NCI-H69 (cell line): ENCODE data around the gene INTS2.
"Not testable (repeated sequence)": the region's sequence is repeated elsewhere in the genome, so short reads cannot be mapped to it uniquely, and the experiment has no call there.

Experiments used
- DNase-seq: peaks from one replicate; lab custom pipeline; 2025; lab: John Stamatoyannopoulos, UW

The INTS2 gene

DNA sequence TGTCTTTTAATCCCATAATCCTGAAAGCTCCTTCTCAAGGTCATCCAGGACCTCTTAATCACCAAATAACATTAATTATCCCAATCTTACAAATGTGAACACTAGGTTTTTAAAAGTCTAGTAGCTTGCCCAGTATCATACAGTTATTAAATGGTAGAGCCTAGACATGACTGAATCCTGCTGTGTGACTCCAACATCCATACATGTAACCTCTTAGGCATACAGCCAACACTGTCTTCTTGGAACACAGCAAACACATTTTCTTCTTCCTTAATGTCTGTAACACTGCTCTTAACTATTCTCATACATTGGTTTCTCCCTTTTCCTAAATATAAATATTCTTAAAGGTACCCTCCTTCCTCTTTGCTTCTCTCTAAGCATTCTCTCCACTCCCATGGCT is 78.1 kb downstream of the INTS2 start:
- DNase-seq, result no peak

- no peak for DNase-seq
Observed at GRCh38 chr17:61848896-61849295, 78.9 kb downstream of the INTS2 start.

- no peak for DNase-seq
Observed at GRCh38 chr17:61848247-61848646, 79.5 kb downstream of the INTS2 start.

DNA sequence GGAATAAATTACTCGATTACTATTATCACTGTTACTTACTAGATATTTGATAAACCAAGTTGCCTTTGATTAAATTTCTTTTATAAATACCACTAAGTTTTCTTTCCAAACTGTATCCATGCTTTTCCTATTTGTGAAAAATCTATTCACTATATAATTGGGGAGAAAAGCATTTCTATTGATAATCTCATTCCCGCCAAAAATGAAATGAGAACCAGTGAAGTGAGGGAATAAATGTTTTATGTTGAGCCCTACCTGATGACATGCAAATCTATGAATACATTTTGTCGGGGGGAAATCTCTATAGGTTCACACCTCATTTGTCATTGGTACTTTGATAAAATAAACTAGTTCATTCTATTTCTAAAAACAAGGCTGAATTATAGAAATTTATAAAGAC is 80.1 kb downstream of the INTS2 start:
- no peak for DNase-seq

DNA sequence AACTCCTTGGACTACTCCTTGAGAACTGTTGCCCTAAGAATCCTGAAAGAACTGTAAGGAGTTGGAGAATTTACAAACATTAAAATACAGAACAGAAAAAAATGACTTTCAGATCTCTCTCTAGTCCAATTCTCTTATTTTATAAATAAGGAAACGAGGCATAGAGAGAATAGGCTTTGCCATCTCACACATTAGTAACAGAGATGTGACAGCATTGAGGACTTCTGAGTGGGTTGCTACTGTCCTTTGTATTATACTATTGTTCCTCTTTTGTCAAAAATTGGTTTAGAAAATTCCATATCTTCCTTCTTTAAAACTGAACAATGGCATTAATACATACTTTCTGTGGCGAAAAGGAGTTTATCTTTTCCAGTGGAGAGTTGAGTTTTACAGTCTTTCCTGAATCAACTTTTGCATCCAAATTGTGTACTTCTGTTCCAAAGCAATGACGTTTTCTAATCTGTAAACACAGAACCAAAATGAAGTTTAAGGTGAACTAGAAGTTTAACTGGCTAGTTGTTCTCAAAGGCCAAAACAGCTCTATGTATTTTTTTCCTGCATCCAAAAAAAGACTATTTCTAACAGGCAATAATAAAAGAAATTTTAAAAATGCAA is 80.9 kb downstream of the INTS2 start:
- DNase-seq, result no peak

- DNase-seq, result no peak
Observed at GRCh38 chr17:61846088-61846487, 81.7 kb downstream of the INTS2 start.

DNA sequence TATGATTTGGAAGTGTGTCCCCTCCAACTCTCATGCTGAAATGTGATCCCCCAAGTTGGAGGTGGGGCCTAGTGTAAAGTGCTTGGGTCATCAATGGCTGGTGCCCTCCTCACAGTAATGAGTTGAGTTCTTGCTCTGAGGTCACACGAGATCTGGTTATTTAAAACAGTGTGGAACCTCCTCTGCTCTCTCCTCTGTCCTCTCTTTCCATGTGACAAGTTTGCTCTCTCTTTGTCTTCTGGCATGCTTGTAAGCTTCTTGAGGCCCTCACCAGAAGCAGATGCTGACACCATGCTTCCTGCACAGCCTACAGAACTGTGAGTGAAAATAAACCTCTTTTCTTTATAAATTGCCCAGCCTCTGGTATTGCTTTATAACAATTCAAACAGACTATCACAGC is 84.3 kb downstream of the INTS2 start:
- no peak for DNase-seq

DNA sequence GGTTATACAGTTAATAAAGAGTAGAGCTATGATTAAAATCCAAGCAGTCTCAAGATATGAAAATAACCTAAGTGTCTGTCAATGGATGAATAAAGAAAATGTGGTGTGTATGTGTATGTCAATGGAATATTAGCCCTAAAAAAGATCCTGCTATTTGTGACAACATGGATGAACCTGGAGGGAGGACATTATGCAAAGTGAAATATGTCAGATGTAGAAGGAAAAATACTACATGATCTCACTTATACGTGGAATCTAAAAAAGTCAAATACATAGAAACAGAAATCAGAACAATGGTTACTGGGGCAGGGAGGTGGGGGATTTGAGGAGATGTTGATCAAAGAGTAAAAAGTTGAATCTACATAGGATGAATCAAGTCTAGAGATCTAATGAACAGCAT is 84.9 kb downstream of the INTS2 start:
- no peak for DNase-seq

DNA sequence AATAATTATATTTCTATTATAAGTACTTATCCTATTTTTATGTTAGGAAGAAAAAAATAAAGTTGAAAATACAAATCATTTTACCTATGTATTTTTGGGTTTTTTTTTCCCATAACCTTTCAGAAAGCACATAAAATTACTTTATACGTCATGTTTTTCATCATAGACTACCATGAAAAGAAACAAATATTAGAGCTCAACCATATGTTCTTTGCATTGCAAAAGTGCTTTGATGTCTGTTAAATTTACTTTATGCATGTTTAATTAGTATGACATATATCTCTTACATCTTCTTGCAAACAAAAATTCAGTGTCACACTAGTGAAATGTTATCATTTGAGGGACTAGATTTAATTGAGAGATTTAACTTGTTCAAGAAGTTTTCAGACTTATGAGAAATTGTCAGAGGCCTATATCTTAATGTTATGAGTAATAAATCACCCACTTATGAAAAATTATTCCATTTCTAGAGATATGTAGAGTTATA is 88.4 kb downstream of the INTS2 start:
- no peak for DNase-seq

- DNase-seq, result peak; percentile 78
Observed at GRCh38 chr17:61837175-61838051, 90.4 kb downstream of the INTS2 start.

GRCh38 chr17:61836266-61837174 is 91.3 kb downstream of the INTS2 start:
- DNase-seq, result no peak

DNA sequence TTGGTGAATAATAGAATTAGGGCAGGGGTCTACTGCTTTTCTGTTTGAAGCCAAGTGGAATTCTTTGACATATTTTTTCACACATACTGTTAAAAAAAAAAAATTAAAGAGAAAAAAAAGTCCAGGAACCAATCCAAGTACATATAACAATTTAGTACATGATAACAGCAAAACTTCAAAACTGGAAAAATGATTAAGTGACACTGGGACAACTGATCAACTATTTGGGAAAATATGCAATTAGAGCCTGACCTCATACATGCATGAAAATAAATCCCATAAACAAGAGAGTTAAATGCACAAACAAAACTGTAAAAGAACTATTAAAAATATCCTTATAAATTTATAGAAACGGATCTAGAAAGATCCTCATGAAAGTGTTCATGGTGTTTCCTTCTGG is 92.2 kb downstream of the INTS2 start:
- DNase-seq, result no peak

DNA sequence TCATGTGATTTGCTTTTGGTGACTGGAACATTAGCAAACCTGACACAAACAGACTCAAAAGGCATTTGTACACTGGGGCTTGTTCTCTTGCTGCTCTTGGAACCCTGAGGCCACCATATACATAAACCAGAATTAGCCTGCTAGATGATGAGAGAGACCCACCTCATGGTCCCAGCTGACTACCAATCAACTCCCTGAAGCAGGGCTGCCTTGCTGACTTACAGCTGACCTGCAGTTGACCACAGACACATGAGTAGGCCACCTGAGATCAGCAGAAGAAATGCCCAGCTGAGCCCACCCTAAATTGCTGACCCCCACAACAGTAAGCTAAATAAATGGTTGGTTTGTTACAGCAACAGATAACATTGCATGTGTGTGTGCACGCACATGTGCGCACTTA is 93.2 kb downstream of the INTS2 start:
- DNase-seq, result no peak

GRCh38 chr17:61833536-61834193 is 94.1 kb downstream of the INTS2 start:
- DNase-seq, result peak; percentile 40

- DNase-seq, result no peak
Observed at GRCh38 chr17:61832463-61832862, 95.3 kb downstream of the INTS2 start.

- DNase-seq, result no peak
Observed at GRCh38 chr17:61831099-61831498, 96.7 kb downstream of the INTS2 start.

GRCh38 chr17:61828694-61829093 is 99.1 kb downstream of the INTS2 start:
- no peak for DNase-seq

- no peak for DNase-seq
Observed at GRCh38 chr17:61827649-61828395, 100.0 kb downstream of the INTS2 start.

DNA sequence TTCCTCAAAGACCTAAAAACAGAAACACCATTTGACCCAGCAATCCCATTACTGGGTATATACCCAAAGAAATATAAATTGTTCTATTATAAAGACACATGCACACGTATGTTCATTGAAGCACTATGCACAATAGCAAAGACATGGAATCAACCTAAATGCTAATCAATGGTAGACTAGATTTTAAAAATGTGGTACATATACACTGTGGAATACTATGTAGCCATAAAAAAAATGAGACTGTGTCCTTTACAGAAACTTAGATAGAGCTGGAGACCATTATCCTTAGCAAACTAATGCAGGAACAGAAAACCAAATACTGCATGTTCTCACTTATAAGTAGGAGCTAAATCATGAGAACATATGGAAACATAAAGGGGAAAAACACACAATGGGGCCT is 100.9 kb downstream of the INTS2 start:
- not testable (repeated sequence) for DNase-seq

- DNase-seq, result not testable (repeated sequence)
Observed at GRCh38 chr17:61826198-61826597, 101.6 kb downstream of the INTS2 start.
